CD4-positive, alpha-beta T cell treated with Interleukin-15 for 1 hour (primary cell): ENCODE data around the gene PGP.
"Not testable (repeated sequence)": the region's sequence is repeated elsewhere in the genome, so short reads cannot be mapped to it uniquely, and the experiment has no call there.

Experiments
- DNase-seq: peaks from one replicate; pipeline ENCODE4 v3.0.0-alpha.2; 2020

Gene PGP, protein sequence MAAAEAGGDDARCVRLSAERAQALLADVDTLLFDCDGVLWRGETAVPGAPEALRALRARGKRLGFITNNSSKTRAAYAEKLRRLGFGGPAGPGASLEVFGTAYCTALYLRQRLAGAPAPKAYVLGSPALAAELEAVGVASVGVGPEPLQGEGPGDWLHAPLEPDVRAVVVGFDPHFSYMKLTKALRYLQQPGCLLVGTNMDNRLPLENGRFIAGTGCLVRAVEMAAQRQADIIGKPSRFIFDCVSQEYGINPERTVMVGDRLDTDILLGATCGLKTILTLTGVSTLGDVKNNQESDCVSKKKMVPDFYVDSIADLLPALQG

DNA sequence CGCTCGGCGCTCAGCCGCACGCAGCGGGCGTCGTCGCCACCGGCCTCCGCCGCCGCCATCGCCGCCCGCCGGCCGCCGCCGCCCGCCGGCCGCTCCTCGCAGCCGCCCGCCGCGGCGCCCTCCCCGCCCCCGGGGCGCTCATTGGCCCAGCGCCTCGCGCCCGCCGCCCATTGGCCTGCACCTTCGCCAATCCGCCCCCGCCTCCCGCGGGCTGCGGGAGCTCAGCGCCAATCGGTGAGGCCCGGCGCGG is at the start of gene PGP:
Gene PGP (minus strand): TSS at position 122 of the 250 bp plus-strand sequence. CDS start 63 bp downstream, at position 59.
- no peak for DNase-seq

DNA sequence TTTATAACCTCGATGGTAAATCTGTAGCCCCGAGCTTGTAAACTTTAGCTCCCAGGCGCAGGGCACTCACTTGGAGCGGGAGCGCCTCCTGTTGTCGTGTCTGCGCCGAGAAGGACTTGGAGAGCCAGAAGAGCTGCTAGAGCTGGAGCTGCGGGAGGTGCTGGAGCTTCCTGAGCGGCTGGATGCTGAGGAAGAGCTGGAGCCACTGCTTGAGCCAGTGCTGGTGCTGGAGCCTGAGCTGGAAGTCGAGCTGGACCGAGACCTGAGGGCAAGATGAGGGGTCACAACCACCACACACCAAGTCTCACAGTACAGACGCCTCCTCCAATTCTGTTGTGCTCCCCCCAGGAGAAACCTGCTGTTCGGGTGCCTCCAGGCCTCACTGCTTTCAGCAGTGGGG is 48.4 kb upstream of the PGP start:
- not testable (repeated sequence) for DNase-seq

GRCh38 chr16:2260250-2260649 is 45.6 kb upstream of the PGP start:
- DNase-seq: no peak

GRCh38 chr16:2258530-2258929 is 43.9 kb upstream of the PGP start:
- DNase-seq: not testable (repeated sequence)

GRCh38 chr16:2257726-2258125 is 43.1 kb upstream of the PGP start:
- no peak for DNase-seq

GRCh38 chr16:2256531-2257140 is 42.0 kb upstream of the PGP start:
- DNase-seq: no peak

- DNase-seq: no peak
These were observed 38.7 kb upstream of the PGP start for GRCh38 chr16:2253293-2253692.

DNA sequence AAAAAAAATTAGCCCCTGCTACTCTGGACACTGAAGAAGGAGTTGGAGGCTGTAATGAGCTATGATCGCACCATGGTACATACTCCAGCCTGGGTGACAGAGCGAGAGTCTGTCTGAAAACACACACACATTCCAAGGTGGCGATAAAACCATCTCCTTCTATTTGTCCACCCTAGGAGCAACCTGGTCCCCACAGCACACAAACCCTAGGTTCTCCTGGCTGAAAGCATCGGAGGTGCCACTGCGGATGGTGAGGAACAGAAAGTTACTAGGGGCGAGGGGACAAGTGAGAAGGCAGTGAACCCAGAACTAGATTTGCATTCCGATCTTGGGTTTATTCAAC is 38.1 kb upstream of the PGP start:
- no peak for DNase-seq

GRCh38 chr16:2251296-2252111 is 36.9 kb upstream of the PGP start, which contains the start of gene ECI1:
ECI1 (minus strand) TSS chr16:2251587; CDS start chr16:2251566, 21 bp downstream.
- DNase-seq: peak; percentile 89

GRCh38 chr16:2250652-2251295 is 36.1 kb upstream of the PGP start:
- peak; percentile 60 for DNase-seq

- DNase-seq: no peak
These were observed 31.8 kb upstream of the PGP start for GRCh38 chr16:2246301-2246885.

GRCh38 chr16:2244926-2245795 is 30.5 kb upstream of the PGP start:
- DNase-seq: no peak

DNA sequence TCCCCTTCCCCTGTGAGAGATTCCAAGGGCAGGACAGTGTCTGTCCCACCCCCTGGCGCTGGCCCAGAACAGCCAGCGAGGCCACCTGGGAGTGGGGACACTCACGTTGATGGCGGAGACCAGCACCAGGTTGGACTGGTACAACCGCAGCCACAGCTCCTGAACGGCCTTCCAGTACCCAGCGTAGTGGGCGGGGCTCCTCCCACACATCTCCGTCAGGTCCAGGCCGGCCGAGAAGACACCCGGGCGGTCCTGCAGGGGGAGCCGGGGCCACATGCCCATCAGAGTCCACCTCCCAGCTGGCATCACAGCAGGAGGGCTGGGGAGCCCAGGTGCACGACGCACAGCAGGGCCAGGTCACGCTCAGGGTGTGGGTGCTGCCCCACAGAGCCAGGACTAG is 29.7 kb upstream of the PGP start:
- no peak for DNase-seq

DNA sequence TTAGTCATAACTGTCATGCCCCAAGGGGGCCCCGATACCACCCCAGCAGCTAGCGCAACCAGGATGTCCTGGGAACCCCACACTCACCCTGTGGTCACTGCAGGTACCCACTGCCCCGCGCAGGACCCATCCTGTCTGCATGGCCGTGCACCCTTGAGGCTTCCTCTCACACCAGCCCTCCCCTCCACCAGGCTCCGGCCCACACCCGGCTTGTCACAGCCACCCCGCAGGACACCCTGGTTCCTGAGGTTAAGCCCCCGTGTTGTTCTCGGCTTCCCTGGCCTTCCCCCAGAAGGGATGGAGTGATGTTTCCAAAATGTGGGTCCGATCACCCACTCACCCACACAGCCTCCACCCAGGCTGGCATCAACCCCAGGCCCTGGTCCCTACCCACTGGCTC is 29.1 kb upstream of the PGP start:
- no peak for DNase-seq

GRCh38 chr16:2243031-2243528 is 28.4 kb upstream of the PGP start:
- no peak for DNase-seq

DNA sequence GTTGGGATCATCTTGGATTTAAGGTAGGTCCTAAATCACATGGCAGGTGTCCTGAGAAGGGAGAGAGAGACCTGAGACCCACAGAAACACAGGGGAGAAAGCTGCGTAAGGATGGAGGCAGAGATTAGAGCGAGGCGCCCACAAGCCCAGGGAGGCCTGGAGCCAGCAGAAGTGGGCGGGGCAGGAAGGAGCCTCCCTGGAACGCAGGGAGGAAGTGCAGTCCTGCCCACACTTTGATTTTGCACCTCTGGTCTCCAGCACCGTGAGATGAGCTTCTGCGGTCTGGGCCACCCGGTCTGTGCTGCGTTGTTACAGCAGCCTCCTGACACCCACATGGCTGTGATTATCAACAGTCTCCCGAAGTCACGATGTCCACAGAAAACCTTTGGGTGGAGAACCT is 28.0 kb upstream of the PGP start:
- no peak for DNase-seq

DNA sequence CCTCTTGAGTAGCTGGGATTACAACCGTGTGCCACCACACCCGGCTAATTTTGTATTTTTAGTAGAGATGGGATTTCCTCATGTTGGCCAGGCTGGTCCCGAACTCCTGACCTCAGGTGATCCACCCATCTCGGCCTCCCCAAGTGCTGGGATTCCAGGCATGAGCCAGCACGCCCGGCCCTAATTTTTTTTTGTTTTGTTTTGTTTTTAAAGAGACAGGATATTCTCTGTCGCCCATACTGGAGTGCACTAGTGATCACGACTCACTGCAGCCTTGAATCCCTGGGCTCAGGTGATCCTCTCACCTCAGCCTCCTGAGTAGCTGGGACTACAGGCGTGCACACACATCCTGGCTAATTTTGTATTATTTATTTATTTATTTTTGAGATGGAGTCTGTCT is 25.7 kb upstream of the PGP start:
- not testable (repeated sequence) for DNase-seq

DNA sequence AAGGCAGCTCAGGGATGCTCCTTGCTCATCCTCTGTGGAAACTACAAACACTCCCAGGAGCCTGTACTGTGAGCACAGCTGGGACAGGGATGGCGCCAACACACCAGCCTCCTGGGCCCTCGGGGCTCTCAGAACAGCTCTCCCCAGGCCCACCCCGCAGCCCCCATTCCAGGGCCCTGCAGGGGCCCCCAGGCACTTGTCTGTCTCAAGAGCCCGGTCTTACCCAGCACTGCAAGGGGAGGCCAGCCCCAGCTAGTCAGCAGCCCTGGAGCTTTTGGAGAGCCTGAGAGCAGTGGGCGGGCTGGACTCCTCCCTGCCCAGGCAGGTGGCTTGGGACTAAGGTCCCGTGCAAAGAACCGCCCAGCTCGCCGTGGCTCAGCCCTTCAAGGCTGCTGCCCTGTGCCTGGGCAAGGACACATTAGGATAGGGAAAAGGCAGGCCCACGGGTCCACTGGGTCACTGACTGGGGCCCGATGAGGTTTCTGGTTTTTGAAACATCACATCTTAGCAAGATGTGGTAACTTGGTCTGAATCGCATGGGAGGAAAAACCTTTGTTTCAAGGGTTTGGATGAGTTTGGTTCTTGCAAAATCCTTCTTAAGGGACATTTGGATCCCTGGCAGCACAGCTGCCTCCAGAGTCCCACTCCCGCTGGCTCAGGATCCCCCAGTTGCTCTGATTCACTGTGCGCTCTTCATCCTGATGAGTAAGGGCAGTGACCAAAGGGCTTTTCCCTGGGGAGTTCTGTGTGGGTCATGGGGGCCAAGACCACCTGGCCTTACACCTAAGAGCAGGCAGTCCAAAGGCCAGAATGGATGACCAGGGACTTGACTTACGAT is 24.4 kb upstream of the PGP start:
- no peak for DNase-seq

DNA sequence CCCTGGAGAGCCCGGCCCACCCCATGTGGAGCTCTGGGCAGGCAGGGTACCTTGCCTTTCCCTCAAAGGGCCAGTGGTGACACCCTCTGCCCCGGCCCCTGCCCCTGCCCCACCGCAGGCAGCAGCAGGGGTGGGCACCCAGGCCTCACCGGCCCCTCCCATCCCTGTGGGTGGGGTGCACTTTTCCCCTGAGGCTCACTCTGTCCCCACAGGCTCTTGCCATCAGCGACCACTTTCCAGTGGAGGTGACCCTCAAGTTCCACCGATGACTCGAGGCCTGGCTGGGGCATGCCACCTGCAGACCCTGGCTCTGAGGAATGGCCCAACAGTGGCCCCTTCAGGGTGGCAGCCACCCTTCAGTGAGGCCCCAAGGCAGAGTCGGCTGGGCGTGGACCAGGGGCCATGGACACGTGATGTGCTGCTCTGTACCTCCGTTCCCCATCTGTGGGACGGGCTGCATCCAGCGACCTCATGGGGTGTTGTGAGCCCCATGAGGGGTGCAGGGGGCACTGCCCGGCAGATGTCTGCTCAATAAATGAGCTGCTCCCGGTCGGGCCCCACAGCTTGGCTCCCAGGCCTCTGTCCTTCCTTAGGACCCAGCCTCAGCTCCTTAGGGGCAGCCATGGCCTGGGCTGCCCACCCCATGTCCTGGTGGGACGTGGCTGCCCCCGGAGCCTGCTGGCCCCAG is 23.7 kb upstream of the PGP start:
- DNase-seq: no peak

DNA sequence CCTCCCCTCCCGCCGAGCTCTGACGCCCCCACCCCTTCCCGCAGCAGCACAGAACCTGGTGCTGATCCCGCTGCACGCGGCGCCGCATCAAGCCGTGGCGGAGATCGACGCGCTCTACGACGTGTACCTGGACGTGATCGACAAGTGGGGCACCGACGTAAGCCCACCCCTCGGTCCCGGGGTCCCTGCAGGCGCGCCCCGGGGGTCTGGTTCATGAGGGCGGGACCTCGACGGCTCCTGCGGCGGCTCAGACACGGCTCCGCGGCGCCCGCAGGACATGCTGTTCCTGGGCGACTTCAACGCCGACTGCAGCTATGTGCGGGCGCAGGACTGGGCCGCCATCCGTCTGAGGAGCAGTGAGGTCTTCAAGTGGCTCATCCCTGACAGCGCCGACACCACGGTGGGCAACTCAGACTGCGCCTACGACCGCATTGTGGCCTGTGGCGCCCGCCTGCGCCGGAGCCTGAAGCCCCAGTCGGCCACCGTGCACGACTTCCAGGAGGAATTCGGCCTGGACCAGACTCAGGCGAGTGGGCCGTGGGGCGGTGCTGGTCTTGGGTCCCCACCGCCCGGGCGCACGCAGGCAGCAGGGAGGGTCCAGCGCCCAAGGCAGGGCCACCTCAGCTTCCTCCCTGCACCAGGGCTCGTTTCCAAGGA is 23.0 kb upstream of the PGP start:
- DNase-seq: no peak
